ENCODE data around the gene JCAD.
A peak's percentile ranks its signal among the peaks of the same experiment; 100 is the strongest.

GRCh38 chr10:30092151-30092790 lies 32.9 kb upstream of the JCAD start:
- 0 out of 2 replicates have a peak, but pooled peaks have one; percentile 11 for TF ChIP-seq CTCF (IDR thresholded peaks at IDR 0.05)
- no peak for TF ChIP-seq PBX3 (IDR thresholded peaks at IDR 0.05)
- TF ChIP-seq POLR2AphosphoS5 (IDR thresholded peaks at IDR 0.05; ENCODE audit: low read depth, low read length) = no peak
- peak; percentile 53; the same call in 1 of the 2 replicates for TF ChIP-seq MAX (IDR thresholded peaks at IDR 0.05; ENCODE audit: low read depth)
- TF ChIP-seq TAF1 (IDR thresholded peaks at IDR 0.05; ENCODE audit: borderline replicate concordance, low read depth, low read length) = no peak
- TF ChIP-seq NRF1 (IDR thresholded peaks at IDR 0.05; ENCODE audit: low read depth, low read length) = no peak
- TF ChIP-seq JUND (IDR thresholded peaks at IDR 0.05) = no peak
- TF ChIP-seq RXRA (IDR thresholded peaks at IDR 0.05; ENCODE audit: borderline replicate concordance, low read depth) = no peak
- TF ChIP-seq ZBTB33 (IDR thresholded peaks at IDR 0.05; ENCODE audit: borderline replicate concordance, low read depth) = no peak
- no peak for TF ChIP-seq FOXM1 (IDR thresholded peaks at IDR 0.05; ENCODE audit: low read depth)
- no peak for TF ChIP-seq EZH2phosphoT487 (IDR thresholded peaks at IDR 0.05; ENCODE audit: borderline replicate concordance, low read depth)
